Muscle of back (tissue), 11 donors: Measurements from ENCODE around the gene MIEF1. TPM values are rescaled to one million over a fixed set of nuclear protein-coding genes. Genes with fewer than 3 reads are reported as not detected.

ENCODE experiments used
- DNase-seq, 3 donors: peaks; one replicate each; pipeline versions ENCODE4 v3.0.0 to v3.0.0-alpha.2; 2013
- polyA plus RNA-seq, 10 donors: library from polyadenylated mRNA; unstranded; fragments of 120-200 nt; gene quantifications; one replicate each; pipeline ENCODE4 v1.2.1, GENCODE V29; 2013; ENCODE audit not compliant: insufficient read length in 10 of 10

The MIEF1 gene
- polyA plus RNA-seq, 10 donors: 14.3 to 19.0 (median 17.0) TPM

DNA sequence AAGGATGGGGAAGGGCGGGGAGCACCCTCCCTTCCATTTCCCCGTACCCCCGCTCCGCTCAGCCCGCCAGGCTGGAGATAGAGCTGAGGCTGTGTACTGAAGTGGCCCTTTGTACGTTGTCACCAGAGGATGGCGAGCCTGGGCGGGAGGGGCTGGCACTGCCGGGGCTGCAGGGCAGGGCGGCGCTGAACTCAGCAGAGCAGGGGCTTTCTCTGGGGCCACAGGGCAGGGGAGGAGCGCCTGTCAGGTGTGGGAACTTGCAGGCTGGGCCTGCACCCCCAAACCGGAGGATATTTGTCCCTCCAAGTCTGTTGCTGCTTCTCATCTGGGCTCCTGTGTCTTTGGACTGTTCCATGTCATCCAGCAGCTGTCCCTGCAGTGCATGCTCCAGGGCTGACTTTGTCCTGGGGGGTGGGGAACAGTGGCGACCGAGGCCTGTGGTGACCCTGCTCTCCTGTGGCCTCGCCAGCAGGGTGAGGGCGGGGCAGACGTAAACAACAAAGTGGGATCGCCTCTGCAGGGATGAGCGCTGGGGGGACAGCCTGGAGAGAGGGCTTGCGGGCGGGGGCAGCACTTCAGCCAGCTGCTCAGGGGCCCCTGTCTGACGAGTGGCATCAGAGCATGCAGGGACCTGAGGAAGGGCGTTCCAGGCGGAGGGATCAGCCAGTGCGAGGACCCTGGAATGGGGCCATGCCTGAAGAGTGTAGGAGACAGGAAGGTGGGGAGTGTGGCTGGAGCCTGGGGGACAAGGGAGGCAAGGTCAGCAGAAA is 32.2 kb upstream of the MIEF1 start:
- no peak for DNase-seq

DNA sequence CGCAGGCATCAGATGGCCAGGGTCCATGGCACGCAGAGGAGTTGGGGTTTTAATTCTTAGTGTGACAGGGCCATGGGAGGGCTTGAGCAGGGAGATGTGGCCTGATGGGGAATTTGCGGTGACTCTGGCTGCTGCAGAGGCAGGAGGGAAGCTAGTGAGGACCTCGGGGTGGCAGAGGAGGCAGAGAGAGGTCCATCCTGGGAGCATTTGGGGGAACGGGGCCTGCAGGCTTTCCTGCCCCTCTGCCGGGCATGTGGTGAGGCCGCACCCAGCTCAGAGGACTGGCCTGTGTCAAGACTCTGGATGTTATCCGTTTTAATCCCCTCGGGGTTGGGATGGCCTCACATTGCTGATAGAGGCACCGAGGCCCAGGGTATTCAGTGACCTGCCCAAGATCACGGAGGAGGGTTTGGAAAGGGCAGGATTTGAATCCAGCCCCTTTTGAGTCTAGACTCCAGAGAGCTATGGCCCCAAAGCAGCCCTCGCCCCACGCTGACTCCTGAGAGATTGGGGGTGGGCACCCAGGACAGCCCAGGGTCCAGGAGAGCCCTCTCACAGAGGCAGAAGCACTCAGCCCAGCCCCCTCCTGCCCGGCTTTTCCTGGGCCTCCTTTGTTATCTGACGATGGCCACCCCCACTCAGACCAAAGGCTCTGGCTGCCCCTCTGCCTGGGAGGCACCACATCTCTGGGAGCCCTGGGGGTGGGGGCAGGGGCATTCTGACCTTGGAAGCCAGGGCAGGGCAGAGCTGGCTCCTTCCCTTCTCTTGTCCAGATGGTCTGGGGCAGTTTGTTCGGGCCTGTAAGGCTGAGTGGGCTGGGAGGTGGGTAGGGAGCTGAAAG is 31.4 kb upstream of the MIEF1 start:
- no peak for DNase-seq

DNA sequence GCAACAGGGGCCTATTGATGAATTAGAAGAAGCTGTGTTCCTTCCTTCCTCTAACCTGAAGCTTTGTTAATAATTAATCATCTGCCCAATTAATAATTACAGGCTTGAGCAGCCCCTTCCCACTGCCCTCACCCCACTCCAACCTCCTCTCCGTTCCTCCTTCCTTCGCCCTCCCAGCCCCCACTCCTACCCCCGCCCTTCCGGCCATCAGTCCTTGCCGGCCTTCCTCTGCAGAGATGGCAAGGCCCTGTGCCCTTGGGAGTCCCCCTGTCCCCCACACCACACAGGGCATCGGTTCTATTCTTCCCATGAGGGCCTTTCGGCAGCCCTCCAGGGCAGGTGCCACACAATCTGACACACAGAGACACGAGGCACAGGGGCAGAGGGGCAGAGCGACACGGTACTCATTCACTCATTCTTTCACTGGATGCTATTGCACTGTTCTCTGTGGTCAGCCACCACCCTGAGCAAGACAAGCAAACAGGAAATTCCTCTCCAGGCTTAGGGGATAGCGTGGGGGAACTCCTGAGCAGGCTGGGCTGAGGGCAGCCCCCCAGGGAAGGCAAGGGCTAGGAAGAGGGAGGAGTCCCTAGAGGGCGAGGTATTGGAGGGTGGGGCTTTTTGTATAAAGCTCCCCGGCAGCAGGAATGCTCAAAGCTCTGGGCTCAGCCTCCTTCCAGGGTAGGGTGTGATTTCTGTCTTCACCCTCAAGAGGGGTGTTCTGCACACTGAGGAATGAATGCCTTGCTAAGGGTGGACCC is 30.5 kb upstream of the MIEF1 start:
- DNase-seq: no peak

DNA sequence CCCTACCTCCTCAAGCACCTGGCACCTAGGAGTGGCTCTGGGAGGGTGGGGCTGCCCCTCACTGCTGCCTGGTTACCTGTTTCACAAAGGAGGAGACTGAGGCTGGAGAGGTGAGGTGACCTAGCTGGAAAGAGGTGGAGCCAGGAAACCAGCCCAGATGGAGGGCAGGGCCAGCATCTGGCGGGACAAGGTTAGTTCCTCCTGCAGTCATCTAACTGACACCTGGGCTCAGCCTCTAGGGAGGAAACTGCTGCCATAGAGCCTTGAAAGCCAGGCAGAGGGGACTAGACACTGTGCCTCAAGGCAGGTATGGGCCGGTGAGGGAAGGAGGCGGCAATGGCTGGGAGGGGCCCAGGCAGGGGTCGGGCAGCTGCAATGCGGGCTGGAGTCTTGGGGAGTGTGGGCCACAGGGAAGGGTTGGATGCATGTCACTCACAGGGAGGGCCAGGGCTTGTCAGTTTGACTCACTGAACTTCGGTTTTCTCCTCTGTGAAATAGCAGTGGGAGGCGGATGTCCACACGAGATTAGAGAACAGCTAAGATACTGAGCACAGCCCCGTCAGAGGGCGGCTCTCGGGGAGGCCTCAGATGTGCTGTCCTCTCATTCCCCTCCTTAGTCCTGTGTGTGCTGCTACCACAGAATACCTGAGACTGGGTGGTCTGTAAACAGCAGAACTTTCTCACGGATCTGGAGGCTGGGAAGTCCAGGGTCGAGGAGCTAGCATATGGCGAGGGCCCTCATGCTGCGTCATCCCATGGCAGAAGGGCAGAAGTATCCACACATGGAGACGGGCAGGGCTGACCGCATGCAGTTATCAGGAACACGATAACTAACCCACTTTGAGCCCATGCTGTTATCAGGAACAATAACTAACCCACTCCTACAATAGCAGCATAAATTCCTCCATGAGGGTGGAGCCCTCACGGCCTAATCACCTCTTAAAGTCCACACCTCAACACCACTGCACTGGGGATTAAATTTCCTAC is 29.2 kb upstream of the MIEF1 start:
- DNase-seq: no peak

DNA sequence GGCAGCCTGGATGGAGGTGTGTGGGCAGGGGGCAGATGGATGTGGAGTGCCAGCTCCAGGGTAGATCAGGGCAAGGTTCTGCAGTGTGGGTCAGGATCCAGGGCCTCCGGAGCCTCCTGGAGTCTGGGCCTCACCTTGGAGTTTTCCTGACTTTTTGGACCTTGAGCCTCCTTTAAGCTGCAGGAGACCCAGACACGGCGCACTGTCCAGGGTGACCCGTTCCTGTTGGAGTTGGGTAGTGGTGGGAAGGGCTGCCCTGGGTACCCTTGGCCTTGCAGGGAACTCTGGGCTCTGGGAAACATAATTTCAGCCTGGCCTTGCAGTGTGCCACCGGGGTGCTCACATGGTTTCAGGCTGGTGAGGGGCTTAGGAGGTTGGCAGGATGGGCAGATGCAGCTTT is 28.2 kb upstream of the MIEF1 start:
- DNase-seq: no peak

DNA sequence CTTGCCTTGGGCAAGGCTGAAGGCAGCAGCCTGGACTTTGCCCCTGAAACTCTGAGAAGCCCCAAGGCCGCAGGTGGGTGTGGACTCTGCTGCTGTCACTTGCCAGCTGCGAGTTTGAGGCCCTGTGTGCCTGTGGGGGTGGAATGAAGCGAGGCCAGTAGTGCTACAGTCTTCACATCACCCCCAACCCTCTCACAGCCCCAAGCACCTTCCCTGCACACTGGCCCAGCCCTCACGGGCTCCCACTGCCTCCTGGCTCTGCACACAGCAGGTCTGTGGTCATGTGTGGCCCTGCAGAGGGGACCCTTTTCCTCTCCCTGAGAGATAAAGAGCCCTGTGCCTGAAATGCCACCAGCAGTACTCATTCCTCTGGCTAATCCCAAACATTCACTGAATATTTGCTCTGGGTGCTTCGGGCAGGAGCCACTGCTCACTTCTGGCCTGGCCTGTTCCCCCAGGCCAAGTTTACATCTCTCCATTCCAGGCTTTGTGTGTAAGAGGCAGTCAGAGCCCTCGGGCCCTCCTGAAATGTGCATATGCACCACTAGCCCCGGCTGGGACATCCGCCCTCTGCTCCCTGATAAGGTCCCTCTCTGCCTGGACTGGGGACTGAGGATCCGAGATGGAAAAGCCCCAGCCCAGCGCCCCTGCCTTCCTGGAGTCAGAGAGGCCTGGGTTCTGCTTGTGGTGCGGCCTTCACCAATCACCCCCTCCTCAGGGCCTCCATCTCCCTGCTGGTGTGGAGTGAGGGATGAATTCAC is 27.6 kb upstream of the MIEF1 start:
- DNase-seq: peak in 1 of 3 donors; percentile 56

DNA sequence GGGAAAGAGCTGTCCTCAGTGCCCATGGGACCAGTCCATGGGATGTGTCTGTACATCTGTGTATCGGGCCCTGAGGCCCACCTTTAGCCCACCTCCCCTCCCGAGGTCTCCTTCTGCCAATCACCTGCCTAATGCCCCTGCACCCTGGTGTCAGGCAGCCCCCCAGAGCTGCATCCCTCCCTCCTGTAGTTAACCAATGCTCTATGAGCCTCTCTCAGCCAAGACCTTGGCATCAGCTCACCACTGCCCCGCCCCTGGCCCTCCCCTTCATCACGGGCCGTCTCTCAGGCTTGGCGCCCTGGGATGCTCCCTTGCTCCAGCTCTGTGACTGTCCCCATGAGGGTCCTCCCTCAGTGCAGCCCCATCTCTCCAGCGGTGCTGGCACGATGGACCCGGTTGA is 26.8 kb upstream of the MIEF1 start:
- no peak for DNase-seq

DNA sequence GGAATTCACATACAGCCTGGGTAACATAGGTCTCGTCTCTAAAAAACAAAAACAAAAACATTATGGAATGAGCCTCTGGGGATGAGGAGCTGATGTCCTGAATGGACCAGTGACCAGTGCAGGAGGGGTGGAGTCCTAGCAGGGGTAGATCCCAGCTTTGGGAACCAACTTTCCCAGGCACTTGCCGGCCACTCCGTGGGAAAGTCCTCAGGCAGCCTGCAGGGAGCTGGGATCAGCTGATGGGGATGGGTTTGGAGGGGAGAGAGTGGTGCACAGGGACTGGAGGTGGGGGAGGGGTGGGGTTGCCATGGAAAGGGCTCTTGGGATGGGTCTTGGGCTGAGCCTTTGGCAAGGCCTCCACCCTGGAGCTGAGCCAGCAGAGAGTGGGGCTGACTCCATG is 26.2 kb upstream of the MIEF1 start:
- DNase-seq: no peak

DNA sequence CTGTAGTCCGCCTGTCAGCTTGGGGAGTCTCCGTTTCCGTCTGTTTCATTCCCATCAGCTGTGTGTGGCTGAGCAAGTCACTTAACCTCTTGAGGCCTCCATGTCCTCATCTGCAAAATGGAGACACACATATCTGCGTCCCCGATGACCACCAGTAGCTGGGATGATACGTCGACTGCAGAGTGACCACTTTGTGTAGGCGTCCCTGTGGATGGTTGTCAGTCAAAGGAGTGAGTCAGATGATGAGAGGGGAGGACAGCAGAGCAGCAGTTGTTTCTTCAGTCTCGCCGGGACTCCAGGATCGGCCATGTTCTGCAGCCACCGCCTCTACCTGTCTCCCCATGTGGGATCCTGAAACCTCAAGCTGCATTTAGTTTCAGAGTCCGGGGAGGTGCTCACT is 25.4 kb upstream of the MIEF1 start:
- DNase-seq: no peak

DNA sequence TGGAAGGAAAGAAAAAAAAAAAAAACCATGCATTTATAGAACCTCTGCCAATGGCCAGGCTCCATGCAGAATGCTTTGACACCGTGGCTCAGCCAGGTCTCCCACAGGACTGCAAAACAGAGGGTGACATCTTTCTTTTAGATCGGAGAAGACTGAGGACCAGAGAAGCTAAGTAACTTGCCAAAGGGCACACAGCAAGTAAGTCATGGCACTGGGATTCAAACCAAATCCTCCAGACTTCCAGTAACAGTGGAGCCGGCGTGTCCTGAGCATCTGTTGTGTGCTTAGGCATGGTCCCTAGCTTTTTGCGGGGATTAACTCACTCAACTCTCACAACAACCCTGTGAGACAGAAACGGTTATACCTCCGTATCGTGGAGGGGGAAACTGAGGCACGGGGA is 24.5 kb upstream of the MIEF1 start:
- DNase-seq: no peak

DNA sequence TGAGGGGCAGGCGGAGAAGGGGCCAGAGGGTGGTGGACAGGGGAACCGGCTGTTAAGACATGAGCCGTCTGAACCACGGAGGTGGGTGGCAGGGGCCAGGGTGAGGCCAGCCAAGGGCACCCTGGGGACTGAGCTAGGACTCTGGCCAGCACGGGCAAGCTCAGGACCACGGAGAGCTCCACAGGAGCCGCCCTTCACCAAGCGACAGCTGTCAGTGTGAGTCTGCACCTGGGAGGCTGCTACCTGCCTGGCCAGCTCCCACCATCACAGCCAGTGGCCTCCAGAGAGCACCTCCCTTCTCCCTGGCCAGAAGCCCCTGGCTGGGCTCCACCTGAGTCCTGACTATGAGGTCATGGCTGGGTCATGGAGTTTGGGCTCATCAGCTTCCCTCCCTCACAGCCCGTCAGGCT is 23.6 kb upstream of the MIEF1 start:
- DNase-seq: no peak

DNA sequence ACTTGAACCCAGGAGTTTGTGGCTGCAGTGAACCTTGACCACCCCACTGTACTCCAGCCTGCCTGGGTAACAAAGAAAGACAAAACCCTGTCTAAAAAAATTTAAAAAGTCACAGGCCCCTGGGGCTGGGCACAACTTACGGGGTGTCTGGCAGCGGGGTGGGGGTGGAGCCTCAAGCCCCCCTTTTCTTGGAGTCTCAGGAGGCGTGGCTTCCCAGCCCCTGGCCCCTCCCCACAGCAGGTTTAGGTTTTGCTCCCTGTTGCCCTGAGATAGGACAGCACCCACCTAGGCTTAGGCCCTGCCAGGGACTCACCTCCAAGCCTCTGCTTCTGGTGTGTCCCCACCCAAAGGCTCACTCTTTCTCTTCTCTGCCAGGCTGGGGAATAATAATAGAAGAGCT is 22.8 kb upstream of the MIEF1 start:
- DNase-seq: no peak

DNA sequence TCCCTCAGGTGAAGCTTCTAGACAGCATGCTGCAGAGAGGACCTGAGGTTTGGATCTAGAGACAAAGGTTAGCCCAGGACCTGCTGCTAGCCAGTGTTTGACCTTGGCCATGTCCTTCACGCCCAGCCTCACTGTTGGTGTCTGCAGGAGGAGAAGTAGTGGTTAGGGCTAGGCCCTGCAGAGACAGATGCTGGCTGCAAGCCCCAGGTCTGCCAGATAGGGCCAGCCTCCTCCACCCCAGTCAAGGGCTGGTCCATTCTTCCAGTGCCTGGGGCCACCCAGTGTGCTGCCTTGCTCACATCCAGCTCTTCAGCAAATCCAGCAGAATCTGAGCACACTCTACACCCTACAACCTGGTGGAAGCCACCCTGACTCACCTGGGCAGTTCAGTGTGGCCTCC is 21.5 kb upstream of the MIEF1 start:
- no peak for DNase-seq

DNA sequence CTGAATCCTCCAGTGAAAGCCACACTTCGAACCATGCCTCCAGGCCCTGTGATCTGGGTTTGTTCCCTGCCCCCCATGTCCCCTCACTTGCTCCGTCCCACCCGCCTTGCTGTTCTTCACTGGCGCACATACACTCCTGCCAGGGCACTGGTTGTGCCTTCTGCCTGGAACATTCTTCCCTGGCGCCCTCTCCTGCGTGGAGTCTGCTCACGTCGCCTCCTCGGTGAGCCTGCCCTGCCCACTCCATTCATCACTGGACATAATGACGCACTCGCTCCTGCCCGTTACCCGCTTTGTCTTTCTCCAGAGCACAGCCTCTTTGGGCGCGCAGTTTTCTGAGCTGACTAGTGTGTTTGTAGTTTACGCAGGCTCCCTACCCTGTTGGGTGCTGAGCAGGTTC is 21.0 kb upstream of the MIEF1 start:
- no peak for DNase-seq

DNA sequence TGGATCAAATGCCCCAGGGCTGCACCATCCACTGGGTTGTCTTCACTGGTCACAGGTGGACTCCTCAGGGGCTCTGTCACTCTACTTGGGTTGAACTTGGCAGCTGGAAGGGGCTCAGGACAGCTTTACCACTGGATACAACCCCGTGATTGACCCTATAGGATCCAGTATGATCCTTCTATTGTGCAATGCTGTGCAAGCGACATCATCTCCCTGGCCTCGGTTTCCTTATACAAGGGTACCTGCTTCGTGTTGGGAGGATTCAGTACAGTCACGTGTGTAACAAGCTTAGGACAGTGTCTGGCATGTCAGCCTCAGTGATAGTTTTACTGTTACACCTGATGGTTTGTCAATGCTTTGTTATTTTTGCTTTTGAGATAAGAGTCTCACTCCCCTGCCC is 20.5 kb upstream of the MIEF1 start:
- DNase-seq: no peak

DNA sequence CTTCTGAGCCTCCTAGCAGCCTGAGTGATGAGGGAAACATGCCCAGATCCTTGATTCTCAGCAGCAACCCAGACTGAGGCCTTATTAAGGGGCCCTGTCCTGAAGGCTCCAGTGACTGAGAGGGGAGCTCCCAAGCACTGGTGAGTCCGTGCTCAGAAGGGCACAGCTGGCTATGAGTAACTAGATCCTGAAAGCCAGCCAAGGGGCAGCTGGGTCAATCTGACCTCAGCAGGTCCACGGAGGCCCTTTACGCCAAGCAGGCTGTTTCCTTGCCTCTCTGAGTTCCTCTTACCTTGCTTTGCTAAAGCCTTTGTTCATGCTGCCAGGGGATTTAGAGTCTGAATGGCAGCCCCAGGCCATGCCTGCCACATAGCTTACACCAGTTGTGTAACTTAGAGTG is 19.3 kb upstream of the MIEF1 start:
- DNase-seq: no peak

DNA sequence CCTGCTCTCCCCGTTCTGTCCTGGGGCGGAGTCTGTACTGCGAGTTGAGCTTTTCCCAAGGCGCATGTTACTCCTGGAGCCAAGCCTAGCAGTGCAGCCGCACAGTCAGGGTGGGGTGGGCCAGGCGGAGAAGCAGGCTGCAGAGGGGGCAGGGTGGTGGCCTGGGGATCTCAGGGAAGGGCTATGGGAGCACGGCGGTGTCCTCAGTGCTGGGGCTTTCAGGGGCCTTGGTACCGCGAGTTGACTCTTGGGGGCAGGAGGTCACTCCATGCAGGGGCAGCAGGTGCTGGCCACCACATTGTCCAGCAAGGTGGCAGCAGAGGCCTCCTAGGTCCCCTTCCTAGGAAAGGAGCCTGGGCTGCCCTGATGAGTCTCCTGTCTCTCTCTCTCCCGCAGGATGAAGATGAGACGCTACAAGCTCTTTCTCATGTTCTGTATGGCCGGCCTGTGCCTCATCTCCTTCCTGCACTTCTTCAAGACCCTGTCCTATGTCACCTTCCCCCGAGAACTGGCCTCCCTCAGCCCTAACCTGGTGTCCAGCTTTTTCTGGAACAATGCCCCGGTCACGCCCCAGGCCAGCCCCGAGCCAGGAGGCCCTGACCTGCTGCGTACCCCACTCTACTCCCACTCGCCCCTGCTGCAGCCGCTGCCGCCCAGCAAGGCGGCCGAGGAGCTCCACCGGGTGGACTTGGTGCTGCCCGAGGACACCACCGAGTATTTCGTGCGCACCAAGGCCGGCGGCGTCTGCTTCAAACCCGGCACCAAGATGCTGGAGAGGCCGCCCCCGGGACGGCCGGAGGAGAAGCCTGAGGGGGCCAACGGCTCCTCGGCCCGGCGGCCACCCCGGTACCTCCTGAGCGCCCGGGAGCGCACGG is 14.9 kb upstream of the MIEF1 start:
- peak in 1 of 3 donors; percentile 54 for DNase-seq

DNA sequence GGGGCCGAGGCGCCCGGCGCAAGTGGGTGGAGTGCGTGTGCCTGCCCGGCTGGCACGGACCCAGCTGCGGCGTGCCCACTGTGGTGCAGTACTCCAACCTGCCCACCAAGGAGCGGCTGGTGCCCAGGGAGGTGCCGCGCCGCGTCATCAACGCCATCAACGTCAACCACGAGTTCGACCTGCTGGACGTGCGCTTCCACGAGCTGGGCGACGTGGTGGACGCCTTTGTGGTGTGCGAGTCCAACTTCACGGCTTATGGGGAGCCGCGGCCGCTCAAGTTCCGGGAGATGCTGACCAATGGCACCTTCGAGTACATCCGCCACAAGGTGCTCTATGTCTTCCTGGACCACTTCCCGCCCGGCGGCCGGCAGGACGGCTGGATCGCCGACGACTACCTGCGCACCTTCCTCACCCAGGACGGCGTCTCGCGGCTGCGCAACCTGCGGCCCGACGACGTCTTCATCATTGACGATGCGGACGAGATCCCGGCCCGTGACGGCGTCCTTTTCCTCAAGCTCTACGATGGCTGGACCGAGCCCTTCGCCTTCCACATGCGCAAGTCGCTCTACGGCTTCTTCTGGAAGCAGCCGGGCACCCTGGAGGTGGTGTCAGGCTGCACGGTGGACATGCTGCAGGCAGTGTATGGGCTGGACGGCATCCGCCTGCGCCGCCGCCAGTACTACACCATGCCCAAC is 14.1 kb upstream of the MIEF1 start:
- DNase-seq: no peak

DNA sequence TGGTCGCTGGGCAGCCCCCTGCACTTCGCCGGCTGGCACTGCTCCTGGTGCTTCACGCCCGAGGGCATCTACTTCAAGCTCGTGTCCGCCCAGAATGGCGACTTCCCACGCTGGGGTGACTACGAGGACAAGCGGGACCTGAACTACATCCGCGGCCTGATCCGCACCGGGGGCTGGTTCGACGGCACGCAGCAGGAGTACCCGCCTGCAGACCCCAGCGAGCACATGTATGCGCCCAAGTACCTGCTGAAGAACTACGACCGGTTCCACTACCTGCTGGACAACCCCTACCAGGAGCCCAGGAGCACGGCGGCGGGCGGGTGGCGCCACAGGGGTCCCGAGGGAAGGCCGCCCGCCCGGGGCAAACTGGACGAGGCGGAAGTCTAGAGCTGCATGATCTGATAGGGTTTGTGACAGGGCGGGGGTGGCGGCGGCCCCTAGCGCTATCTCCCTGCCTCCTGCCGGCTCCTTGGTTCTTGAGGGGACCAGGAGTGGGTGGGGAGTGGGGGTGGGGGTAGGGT is 13.5 kb upstream of the MIEF1 start:
- no peak for DNase-seq
